22Rv1 (cell line): ENCODE measurements around the gene LDOC1.
"Not testable (repeated sequence)": the region's sequence is repeated elsewhere in the genome, so short reads cannot be mapped to it uniquely, and the experiment has no call there.

Experiments used
- H3K27ac ChIP-seq: fragments of 450-650 bp; 2 replicates; pipeline ENCODE4 v1.5.1; 2017
- ZFX ChIP-seq: fragments of 450-650 bp; IDR thresholded peaks from 2 replicates; pipeline ENCODE4 v1.6.1; 2017; ENCODE audit warnings: antibody characterized with exemption, borderline replicate concordance
- TF ChIP-seq, protein P1 (sequence below): fragments of 450-650 bp; IDR thresholded peaks from 2 replicates; pipeline ENCODE4 v1.5.1; 2017; ENCODE audit warnings: mild to moderate bottlenecking

Gene LDOC1

DNA sequence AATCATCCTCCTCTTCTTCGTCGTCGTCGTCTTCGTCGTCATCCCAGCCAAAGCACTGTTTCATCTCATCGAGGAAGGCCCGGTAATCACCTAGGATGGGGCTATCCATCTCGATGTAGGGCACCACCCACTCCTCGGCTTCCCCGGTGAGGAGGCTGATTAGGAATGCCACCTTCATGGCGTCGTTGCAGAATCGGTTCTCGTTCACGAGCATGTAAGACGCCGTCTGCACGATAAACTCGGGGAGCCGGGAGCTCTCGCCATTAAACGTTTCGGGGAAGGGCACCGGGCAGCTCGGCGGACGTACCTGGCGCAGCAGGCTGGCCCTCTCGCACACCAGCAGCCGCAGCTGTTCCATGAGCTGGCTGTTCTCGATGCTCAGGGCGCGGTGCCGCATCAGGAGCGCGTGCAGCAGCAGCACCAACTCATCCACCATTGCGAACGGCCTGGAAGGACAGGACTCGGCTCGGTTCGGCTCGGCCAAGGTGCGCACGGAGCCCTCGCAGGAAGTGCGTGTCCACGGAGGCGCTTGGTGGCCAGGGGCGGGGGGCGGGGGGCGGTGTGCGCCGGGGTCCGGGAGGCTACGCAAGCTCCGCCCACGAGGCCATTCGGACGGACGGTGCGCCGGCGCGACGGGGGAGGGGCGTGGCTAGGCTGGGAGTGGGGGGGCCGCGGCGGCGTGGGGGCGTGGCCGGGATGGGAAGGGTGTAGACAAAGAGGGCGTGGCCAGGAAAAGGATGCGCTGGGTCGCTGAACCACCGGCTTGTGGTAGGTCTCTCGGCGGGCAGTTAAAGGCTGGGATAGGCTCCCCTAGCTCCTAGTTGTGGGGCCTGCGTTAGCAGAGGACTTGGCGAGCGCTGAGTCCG is at the start of gene LDOC1:
LDOC1 (minus strand) TSS at position 544 of the 866 bp plus-strand sequence; CDS start at position 436, 108 bp downstream.
- TF ChIP-seq, protein P1, sequence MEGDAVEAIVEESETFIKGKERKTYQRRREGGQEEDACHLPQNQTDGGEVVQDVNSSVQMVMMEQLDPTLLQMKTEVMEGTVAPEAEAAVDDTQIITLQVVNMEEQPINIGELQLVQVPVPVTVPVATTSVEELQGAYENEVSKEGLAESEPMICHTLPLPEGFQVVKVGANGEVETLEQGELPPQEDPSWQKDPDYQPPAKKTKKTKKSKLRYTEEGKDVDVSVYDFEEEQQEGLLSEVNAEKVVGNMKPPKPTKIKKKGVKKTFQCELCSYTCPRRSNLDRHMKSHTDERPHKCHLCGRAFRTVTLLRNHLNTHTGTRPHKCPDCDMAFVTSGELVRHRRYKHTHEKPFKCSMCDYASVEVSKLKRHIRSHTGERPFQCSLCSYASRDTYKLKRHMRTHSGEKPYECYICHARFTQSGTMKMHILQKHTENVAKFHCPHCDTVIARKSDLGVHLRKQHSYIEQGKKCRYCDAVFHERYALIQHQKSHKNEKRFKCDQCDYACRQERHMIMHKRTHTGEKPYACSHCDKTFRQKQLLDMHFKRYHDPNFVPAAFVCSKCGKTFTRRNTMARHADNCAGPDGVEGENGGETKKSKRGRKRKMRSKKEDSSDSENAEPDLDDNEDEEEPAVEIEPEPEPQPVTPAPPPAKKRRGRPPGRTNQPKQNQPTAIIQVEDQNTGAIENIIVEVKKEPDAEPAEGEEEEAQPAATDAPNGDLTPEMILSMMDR = no peak
- no peak for TF ChIP-seq ZFX
- H3K27ac ChIP-seq = no peak within 1 kb of the TSS

DNA sequence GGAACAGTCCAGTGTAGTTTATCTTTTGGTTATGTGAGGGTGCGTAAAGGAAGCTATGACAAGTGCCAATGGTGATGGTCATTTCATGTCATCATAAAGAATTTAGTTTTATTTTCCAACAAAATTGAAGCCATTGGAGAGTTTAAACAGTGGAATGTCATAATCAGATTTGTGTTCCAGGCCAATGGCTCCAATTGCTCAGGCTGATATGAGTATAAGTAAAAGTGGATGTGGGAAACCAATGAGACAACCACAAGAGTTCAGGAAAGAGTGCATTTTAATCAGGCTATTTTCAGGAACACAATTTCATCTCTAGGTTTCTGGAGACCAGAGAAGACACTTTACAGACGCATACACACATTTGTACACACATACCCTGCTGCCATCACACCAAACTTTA is 44.7 kb upstream of the LDOC1 start:
- H3K27ac ChIP-seq = no peak overlapping the region
- no peak for TF ChIP-seq ZFX
- TF ChIP-seq, protein P1 = no peak

DNA sequence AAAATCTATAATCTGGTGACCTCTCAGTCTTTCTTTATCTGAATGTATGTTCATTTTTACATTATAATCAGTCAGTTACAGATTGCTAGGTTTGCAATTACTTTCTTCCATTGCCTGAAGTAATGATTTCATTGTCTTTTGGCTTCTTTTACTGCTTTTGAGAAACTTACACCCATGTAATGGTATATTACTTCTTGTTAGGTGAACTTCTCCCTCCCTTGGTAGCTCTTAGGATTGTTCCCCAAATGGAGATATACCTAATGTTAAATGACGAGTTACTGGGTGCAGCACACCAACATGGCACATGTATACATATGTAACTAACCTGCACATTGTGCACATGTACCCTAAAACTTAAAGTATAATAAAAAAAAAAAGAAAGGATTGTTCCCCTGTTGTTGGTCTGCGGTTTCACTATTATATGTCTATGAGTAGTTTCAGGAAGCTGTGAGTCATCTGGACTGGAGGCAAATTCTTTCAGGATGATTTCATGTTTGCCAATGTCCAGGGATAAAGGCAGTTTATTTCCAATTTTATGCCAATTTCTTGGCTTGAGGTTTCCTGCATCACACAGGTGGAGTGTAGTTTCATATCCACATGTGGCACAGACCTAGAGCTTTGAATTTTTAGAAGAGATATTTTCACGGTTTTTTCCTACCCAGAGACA is 43.5 kb upstream of the LDOC1 start:
- no peak overlapping the region for H3K27ac ChIP-seq

DNA sequence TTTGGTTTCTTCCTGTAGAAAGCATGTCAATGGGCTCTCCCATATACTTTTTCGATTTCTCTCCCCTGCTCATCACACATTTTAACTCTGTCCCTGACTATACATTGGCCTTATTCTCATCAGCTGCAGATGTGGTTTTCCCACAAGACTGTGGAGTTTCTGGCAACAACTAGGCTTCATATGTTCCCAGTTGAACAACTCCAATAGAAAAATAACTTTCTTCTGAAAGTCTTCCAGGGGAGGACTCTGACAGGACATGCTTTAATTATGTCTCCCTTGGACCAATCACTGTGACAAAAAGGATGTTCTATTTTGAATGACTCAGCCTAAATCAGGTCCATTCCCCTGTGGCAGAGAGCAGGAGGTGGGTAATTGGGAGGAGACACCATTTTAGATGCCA is 37.3 kb upstream of the LDOC1 start:
- no peak overlapping the region for H3K27ac ChIP-seq
- TF ChIP-seq, protein P1 = no peak

More for the DNA sequence above, 43.5 kb upstream of the LDOC1 start:
- TF ChIP-seq, protein P1 = no peak
- no peak for TF ChIP-seq ZFX

DNA sequence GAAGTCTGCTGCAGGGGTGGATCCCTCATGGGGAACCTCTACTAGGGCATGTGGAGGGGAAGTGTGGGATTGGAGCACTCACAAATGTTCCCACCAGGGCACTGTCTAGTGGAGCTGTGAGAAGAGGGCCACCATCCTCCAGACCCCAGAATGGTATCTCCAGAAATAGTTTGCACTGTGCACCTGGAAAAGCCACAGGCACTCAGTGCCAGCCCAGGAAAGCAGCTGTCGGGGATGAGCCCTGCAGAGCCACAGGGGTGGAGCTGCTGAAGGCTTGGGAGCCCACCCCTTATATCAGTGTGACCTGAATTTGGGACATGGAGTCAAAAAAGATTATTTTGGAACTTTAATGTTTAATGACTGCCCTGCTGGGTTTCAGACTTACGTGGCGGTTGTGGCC is 25.0 kb upstream of the LDOC1 start:
- no peak overlapping the region for H3K27ac ChIP-seq
- TF ChIP-seq ZFX = no peak
- TF ChIP-seq, protein P1 = no peak

DNA sequence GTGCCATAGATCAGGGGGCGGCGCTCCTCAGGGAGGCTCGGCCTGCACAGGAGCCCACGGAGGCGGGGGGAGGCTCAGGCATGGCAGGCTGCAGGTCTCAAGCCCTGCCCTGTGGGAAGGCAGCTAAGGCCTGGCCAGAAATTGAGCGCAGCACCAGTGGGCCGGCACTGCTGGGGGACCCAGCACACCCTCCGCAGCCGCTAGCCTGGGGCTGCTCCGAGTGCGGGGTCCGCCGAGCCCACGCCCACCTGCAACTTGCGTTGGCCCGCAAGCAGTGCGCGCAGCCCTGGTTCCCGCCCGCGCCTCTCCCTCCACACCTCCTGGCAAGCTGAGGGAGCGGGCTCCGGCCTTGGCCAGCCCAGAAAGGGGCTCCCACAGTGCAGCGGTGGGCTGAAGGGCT is 11.6 kb upstream of the LDOC1 start:
- H3K27ac ChIP-seq = not testable (repeated sequence)

DNA sequence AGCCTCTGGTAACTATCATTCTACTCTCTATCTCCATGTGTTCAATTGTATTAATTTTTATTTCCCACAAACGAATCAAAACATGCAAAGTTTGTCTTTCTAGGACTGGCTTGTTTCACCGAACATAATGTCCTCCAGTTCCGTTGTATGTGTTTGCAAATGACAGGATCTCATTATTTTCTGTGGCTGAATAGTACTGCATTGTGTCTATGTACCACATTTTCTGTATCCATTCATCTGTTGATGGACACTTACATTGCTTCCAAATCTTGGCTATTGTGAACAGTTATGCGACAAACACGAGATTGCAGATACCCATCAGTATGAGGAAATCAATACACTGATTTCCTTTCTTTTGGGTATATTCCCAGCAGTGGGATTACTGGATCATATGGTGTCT is 8.4 kb upstream of the LDOC1 start:
- TF ChIP-seq, protein P1 = no peak
- no peak for TF ChIP-seq ZFX
- H3K27ac ChIP-seq = no peak overlapping the region
